DND-41 (cell line): ENCODE measurements around the gene FLRT1.

Experiments
- CTCF ChIP-seq: IDR thresholded peaks from 2 replicates; pipeline ENCODE4 v1.5.1; 2012; ENCODE audit warnings: borderline replicate concordance, low read length, moderate library complexity, mild to moderate bottlenecking; ENCODE audit not compliant: poor library complexity, severe bottlenecking; ENCODE audit errors: extremely low read depth
- EZH2 ChIP-seq: IDR thresholded peaks from 3 replicates; pipeline ENCODE4 v1.6.1; 2012; ENCODE audit warnings: borderline replicate concordance, low read depth, mild to moderate bottlenecking, moderate library complexity, low read length, inconsistent platforms; ENCODE audit not compliant: severe bottlenecking

GRCh38 chr11:64019106-64020037 is 16.4 kb upstream of the FLRT1 start:
- TF ChIP-seq CTCF, result no peak
- TF ChIP-seq EZH2, result no peak
